NCI-H510A (cell line): ENCODE results near the gene FHIP1B.

Experiments
- DNase-seq: peaks from one replicate; lab custom pipeline; 2025; lab: John Stamatoyannopoulos, UW

Gene FHIP1B

GRCh38 chr11:6238902-6239301, 4.5 kb upstream of the FHIP1B start, which contains the start of gene CNGA4:
Gene CNGA4 (plus strand): TSS chr11:6239089. CDS start chr11:6239207, 118 bp downstream.
- no peak for DNase-seq

- no peak for DNase-seq
Measured at GRCh38 chr11:6237761-6238302, 3.4 kb upstream of the FHIP1B start.

DNA sequence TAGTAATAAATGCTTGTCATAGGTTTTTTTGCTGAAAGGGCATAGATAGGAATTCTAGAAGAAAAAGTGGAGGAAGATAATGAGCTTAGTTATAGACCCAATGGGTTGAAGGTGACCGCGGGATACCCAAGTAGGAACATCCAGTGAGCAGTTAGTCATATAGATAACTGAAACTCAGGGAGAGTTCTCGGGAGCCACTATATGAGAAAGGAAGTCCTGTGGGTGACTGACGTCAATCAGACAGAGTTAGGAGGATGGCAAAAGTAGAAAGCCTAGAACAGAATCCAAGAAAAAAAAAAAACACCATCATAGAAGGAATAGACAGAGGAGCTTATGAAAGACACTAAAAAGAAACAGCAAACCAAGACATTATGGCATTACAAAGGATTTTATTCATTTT, 2.8 kb upstream of the FHIP1B start:
- DNase-seq = no peak

GRCh38 chr11:6233984-6234386, 451 bp downstream of the FHIP1B start:
- DNase-seq = no peak

DNA sequence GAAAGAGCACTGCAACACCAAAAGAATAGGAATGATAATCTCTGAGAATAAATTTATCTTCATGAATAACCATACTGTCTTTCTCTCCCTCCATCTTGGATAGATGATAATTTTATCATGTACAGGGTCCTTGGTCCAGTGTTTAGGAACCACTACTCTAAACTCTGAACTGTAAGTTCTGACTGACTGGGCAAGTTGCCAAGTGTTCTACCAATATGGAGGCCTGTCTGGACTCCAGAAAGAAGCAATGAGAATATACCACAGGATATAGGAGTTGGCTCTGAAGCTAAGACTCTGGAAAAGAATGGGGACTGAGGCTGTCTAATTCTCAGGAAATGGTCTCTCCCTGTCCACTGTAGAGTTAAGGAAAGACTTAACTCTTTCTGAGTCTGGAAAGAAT, 1.5 kb downstream of the FHIP1B start:
- DNase-seq = no peak

DNA sequence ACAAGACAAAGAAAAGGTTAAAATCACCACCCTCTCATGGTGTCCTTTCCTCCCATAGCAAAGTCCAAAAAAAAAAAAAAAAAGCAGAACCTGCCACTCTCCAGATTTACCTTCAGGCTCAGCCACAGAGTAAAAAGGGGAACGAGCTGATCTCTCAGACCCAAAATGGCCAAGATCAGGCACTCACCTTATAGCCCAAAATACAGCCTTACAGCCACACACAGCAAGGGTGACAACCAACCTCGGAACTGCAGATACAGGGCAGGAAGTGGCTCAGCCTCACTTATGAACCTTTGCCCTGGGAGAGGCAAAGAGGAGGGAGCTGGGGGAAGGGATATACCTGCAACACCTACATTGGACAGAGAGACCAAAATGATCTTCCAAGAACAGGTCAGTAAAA, 4.5 kb downstream of the FHIP1B start:
- no peak for DNase-seq

GRCh38 chr11:6228520-6228919, 5.9 kb downstream of the FHIP1B start:
- no peak for DNase-seq

DNA sequence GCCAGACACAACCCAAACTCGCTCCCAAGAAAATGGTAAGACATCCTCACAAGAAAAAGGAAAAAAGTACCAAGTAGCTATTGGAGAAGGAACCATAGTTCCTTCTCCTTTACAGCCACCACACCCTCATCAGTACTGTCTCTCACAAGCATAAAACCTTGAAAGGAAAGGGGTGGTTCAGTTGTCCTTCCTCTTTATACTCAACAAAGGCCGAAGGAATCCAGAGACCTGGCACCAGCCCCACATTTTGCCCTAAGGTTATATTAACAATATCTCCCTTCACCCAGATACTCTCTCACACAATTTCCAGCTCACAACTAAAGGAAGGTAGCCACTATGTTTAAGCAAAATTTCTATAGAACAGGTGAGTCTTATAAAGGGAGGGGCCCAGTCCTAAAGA, 8.5 kb downstream of the FHIP1B start:
- DNase-seq = no peak

DNA sequence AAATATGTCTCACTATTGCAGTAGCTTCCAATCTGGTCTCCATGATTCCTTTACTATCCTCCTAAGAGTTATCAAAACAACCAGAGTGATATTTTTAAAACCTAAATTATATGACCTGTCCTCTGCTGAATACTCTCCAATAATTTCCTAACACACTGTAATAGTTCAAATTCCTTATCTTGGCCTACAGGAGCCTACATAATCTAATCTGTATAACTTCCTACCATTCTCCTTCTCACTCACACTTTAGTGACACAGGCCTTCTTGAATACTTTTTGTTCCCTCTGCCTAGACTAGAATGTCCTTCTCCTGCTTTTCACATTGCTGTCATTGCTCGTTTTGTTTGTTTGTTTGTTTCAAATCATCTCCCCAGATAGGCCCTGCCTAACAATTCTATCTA, 9.4 kb downstream of the FHIP1B start:
- DNase-seq = no peak

- DNase-seq = no peak
Measured at GRCh38 chr11:6224421-6224820, 10.0 kb downstream of the FHIP1B start.

- DNase-seq = no peak
Measured at GRCh38 chr11:6223854-6224253, 10.6 kb downstream of the FHIP1B start.

DNA sequence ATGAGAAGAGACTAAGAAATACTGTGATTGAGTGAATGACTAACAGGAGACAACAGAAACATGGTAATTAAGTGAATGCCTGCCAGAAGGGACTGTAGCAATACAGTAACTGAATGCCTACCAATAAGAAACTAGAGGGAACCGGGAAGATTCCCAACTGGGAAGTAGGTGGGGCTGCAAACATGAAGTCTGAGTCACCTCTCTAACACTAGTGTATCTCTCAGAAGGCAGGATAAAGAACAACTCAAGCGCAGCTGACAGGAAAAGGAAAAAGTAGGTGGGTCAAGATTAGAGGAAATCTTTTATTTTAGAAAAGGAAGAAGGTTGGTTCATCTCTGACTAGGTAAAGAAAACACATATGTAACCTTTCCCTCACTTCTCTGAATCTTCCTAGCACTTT, 15.1 kb downstream of the FHIP1B start:
- DNase-seq = no peak

DNA sequence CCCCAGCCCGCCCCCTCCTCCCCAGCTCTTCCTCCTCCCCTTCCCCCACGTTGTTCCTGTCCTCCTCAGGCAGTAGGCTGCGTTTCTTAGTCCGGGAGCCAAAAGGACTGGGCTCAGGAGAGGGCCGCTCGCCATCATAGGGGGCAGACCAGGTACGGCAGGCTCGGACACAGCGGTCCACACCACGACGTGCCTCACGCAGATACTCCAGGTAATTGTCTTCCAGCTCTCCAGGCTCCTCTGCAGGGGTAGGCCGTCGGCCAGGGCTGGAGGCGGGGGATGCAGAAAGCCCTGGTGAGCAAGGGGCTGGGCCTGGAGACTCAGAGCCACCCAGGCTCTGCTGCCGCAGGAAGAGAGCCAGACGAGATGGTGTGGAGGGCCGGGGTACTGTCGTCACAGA, 16.7 kb downstream of the FHIP1B start:
- no peak for DNase-seq

DNA sequence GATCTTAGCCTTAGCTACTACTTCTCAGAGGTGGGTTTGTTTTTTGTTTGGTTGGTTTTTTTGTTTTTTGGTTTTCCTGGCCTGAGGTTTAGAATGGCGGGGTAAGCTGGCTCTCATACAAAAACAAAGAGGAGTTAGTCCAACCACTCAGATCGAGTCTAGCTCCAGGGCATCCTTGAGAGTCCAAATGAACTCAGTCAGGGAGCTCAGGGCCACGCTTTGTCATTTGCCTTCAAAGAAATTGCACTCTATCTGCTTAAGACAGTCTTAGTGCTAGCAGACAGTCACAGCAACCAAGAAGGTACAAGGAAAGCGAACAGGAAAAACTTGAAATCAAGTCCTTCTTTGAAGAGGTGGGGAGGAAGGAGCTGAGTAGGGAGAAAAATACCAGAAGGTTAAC, 17.9 kb downstream of the FHIP1B start:
- no peak for DNase-seq

GRCh38 chr11:6214530-6214929, 19.9 kb downstream of the FHIP1B start:
- no peak for DNase-seq

DNA sequence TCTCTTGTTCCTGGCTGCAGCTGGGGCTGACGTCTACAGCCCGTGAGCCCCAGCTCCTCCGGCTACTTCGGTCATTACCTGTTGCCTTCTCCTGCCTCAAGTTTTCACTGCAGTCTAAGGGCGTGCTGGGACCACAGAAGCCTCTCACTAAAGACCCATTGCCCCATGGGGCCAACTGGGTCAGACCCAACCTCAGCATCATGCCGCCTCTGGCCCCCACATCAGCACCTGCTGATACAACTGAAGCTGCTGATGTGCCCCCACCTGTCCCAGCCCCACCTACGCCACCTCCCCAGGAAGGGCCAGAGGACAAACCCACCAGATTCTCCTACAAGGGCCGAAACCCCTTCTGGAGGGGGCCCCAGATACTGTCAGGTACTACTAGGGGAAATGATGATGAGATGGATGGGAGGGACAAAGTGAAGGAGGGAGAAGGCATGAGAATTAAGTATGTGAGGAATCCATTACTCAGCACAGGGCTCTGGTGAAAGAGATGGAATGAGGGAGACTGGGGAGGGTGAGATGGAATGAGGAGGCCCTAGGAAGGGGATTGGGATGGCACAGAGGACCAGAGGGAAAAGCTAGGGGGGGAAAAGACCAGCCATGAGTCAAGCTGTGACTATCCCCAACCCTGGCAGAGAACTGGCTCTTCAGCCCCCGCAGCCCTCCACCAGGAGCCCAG, 24.0 kb downstream of the FHIP1B start:
- no peak for DNase-seq

DNA sequence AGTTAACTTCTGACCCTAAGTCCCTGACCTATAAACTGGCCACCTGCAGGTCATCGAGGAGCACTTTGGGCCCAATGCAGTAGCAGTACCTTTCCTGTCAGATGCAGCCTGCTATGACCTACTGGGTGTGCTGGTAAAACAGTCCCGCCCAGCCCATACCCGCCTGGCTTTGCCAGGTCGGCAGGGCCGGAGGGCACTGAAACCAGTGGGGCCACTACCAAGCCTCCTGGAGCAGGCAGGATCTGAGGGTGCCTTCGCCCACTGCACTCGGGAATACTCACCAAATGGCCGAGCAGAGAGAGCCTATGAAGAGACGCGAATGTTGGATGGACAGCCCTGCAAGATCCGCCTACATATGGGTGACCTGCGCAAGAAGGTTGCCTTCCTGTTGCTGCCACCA, 24.6 kb downstream of the FHIP1B start:
- DNase-seq = no peak

DNA sequence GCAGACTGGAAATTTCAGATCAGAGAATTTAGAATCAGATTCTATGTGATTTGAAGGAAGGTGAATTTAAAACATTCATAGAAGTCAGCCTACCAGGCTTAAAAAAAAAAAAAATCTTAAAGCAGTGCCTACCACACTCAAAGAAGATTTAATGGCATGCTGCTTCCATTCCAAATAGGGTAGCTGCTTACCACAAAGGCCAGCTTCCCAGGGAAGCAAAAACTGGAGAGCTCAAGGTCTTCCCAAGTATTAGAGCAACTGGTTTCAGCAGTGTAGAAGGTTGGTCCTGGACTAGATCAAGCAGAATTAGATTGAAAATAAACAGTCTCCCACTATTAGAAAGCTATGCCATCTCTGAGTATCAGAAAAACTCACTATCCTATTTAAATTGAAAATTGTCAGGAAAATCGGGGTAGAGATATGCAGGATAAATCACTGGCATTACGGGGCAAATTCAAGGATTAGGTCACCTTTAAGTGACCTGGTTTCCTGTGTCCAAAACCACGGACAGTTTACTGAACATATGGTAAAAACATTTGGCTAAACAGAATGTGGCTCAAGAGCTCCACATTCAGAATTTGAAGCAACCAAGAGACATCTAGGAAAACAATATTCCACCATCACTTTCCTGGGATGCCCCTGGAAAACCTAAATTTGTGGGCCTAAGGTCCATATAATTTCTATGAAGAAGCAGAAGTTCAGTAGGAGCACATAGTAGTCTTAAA, 27.8 kb downstream of the FHIP1B start:
- DNase-seq = no peak

GRCh38 chr11:6205366-6205765, 29.1 kb downstream of the FHIP1B start, which contains the start of gene C11orf42:
Gene C11orf42 (plus strand): TSS chr11:6205557. CDS start chr11:6205616, 59 bp downstream.
- no peak for DNase-seq

DNA sequence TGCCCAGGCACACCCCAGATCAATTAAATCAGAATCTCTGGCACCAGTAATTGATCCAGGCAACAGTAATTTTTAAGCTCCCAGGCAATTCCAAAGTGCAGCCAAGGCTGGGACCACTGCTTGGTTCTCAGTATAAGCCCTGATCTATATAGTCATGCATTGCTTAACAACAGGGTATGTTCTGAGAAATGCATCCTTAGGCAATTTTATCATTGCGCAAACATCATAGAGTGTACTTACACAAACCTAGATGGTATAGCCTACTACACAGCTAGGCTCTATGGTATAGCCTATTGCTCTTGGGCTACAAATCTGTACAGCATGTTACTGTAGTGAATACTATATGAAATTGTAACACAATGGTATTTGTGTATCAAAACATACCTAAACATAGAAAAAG, 29.7 kb downstream of the FHIP1B start:
- no peak for DNase-seq

DNA sequence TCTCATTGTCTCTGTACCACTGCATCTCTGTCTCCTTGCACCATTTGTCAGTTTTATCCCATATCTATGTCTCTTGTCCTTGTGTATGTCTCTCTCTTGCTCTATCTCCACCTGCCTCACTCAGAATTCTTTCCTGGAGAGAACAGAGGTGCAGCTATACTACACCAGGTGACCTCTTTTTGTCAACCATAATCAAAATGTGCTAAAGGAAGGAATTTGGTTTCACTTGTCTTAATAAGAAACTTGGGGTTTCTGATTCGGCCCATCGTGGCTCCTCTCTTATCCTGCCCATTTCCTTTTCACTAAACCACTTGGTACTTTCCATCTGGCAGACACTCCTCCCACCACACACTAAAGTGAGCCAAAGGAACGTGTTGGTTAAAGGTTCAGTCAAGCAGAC, 31.1 kb downstream of the FHIP1B start:
- no peak for DNase-seq

DNA sequence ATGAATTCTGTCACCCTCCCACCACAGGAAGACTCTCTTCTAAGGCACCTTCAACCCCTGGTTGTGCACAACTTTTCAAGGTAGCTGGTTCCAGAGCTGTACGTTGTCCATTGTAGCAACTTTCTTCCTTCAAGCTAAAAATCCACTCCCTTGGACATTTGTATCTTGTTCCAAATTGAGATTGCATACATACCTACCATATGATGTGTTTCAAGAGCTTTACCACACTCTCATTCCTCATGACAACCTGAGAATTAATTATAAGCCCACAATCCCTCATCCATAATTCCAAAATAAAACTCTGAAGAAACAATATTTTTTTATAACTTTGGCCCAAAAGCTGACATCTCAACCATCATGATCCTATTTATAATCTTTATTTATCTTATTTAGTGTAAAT, 32.4 kb downstream of the FHIP1B start:
- no peak for DNase-seq

DNA sequence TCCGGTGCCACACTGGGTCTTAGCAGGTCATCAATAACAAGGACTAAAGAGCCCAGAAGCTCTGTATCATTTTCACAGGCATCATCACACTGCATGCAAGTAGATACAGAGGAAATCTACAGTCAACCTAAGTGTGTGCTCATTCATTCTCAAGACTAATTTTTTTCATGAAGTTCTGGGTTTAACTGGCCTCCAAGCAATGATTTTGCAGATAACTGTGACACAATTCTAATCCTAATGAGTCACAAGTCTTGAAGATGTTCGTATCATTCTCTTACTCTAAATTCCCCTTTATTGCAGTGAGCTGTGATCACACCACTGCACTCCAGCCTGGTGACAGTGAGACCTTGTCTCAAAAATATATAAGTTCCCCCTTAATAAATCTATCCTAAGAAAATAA, 33.0 kb downstream of the FHIP1B start:
- no peak for DNase-seq
